Measurements from ENCODE around the gene GRIA3.

Gene GRIA3

DNA sequence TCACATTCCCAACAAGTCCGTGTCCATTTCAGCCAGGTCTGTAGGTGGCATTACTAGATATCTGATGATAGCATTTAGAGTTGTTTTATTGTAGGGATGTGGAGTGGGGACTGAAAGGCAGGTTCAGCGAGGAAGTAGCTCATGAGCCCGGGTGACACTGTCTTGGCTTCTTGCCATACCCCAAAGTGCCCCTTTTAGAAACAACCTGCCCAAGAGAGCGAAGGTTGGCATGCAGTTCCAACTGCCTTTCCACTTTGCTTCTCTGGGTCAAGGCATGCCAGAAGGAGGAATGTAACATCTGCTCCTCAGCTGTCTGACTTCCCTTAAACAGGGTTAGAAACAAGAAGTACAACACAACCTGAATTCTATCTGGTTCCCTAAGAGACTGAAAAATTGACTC, 9.0 kb downstream of the GRIA3 start:
- no peak for DNase-seq (ENCODE audit: low read depth in 1 of 2, low spot score in 1 of 2)

DNA sequence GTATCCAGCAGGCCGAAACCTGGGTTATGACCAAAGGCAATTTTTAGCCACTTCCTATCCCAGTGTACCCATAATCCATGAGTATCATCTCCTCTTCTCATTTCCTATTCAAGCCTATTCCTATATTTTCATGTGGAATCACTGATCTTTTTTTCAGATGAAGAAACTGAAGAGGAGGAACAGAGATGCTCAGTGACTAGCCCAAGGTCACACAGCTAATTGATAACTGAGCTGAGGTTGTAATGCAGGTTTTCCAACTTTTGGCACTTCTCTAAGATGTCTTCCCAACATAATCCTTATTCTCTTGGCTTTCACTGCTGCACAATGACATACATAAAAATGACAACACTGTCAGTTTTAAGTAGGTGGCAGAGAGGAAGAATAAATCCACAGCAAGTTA, 15.3 kb downstream of the GRIA3 start:
- DNase-seq (ENCODE audit: low read depth in 1 of 2, low spot score in 1 of 2): no peak

DNA sequence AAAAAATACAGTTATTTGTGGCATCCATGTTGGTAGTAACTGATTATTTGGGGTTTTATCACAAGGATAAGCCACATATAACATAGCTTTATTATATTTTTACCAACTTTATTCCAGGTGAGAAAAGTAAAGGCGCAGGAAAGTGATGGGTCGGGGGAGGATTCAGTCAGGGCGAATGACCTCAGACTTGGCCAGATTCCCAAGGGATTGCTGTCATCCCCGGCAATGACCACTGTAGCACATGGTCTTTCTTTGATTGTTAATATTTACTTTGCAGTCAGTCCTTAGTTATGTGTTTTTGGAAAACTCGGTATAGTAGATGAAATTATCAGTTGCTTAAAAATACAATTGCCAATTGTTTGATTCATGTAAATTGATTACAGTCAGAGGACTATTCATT, 17.6 kb downstream of the GRIA3 start:
- no peak for DNase-seq (ENCODE audit: low read depth in 1 of 2, low spot score in 1 of 2)

DNA sequence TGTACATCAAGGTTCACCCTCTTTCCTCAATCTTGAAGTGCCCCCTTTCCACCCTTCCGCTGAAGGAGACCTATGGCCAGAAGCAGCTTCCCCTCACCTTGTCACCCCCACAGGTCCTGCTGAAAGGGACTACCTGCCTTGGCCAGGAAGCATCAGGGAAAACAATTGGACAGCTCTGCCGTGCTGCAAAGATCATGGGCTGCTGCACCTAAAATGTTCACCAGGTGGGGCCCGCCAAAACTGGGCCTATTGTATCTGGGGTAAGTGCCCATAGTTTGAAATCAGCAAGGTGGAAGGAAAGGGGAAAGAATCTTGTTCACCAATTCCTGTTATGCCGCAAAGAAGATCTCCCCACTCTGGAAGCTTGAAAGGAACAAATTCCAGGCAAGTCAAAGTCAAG, 18.4 kb downstream of the GRIA3 start:
- no peak for DNase-seq (ENCODE audit: low read depth in 1 of 2, low spot score in 1 of 2)

DNA sequence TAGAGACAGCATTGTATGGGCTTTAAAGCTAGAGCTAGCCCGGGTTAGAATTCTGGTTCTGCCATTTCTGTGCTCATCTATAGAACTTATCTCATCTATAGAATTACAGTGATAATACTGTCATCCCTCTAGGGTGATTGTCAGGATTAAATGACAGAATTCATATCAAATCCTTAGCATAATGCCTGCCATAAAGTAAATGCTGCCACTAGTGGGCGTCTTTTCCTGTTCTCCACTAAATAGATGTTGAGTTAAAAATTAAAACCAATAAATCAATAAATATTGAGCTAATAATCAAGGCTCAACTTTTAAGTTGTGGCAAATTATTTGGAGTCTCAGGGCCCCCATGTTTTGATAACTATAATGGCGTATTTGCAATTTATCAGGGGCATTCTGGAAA, 19.7 kb downstream of the GRIA3 start:
- DNase-seq (ENCODE audit: low read depth in 1 of 2, low spot score in 1 of 2): no peak

DNA sequence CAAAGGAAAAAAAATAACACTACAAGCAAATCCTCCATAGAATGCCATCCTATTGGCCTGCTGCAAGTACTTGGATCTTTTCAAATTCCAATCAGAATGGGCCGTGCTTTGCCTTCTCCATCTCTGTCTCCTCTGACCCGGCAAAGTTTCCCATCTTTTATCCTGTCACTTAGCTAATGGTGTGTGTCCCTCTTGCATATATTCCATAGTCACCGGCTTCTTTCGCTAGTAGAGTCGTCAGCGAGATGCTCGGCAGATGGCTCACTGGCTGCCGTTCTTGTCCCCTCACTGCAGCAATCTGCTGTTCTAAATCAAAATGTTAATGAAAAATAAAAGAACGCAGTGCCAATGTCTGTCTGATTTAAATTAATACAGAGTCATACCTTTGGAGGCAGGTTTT, 22.1 kb downstream of the GRIA3 start:
- DNase-seq (ENCODE audit: low read depth in 1 of 2, low spot score in 1 of 2): no peak

DNA sequence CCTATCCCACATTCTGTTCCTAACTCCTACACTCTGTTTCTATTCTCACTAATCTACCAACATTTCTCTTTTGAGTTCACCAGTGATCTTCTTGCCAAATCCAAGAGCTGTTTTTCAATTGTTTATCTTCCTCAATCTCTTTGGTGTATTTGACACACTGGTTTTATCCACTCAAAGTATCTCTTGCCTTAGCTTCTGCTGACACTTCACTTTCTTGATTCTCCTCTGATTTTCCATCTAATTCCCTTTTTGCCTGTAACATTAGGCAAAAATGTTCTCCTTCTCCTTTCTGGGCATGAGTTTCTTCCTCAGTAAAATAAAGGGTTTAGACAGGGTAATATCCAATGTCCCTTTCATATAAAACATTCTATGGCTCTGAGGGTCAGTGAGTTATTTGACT, 26.2 kb downstream of the GRIA3 start:
- no peak for DNase-seq (ENCODE audit: low read depth in 1 of 2, low spot score in 1 of 2)

DNA sequence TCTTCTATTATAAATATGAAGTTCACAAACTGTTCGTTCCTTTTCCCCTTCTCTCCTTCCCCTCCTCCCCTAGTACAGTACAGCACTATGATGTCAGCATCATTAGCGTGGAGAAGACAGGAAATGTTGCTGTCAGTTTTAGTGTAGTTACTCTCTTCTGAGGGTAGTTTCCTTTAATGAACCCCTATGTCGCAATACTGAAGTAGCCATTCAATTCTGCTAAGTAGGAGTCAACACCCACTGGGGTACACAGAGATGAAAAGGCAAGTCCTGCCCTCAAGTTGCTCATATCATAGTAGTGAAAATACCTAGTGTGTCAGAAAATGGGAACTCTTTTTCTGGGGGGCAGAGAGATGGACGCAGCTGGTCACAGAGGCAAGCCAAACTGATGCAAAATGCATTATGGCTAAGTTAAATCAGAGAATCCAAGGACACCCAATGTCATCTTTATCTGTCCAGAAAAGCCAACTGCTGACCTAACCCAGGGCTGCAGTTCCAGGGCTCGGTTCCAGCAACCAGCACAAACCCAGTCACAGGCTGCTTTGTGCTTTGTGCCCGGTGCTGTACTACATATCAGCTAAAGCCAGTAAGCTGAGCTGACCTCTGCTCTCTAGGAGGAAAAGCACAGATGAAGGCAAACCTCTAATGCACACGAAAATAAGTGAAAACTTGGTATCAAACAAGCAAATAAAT, 31.5 kb downstream of the GRIA3 start:
- no peak for DNase-seq (ENCODE audit: low read depth in 1 of 2, low spot score in 1 of 2)

DNA sequence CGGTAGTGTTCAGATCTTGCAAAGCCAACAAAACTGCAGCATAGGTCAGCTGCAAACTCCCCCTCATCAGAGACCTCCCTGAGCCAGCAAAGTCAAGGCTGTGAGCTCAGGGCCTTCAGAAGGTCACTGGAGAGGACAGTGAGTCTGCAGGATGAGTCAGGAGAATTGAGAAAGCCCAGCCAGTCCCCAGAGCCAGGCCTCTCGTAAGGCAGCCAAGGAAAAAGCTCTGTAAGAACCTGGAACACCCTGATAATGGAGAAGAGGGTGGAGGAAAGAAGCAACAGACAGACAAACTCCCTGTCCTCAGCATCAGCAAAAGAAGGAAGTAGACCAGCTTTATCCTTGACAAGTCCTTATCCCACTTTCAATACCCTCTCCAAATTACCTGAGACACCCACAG, 33.0 kb downstream of the GRIA3 start:
- no peak for DNase-seq (ENCODE audit: low read depth in 1 of 2, low spot score in 1 of 2)

DNA sequence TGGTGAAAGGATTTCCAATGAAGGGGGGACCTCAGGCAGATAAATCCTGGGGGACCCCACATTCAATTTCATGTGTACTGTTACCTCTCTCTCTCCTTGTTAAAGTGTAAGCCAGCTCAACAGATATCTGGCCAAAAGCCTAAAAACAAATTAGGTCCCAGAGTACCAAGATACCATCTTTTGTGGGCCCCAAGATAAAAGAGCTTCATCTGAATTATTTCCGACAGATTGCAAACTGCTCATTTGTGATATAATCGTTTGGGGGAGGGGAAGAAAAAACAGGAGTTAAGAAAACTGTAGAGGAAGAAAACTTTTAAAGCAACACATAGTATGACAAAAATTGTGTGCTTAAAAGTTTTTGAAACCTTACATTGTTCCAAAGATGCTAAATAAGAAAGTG, 33.6 kb downstream of the GRIA3 start:
- no peak for DNase-seq (ENCODE audit: low read depth in 1 of 2, low spot score in 1 of 2)

DNA sequence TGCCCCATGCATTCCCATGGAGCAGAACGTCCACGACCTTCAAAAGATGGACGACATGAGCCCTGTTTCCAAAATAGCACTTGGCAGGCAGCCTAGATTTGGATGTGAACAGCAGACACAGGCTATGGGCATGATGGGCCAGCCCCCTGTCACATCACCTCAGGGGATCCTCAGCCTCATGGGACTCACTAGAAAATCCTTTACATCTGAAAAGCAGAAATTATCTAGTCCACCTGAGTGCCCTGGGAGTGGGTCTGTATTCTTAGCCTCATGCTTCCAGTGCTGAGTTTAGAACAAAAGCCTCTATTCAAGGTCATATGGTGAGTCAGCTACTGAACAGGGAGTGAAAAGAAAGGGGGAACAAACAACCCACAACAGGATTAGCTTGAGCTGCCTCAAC, 35.8 kb downstream of the GRIA3 start:
- DNase-seq (ENCODE audit: low read depth in 1 of 2, low spot score in 1 of 2): no peak

DNA sequence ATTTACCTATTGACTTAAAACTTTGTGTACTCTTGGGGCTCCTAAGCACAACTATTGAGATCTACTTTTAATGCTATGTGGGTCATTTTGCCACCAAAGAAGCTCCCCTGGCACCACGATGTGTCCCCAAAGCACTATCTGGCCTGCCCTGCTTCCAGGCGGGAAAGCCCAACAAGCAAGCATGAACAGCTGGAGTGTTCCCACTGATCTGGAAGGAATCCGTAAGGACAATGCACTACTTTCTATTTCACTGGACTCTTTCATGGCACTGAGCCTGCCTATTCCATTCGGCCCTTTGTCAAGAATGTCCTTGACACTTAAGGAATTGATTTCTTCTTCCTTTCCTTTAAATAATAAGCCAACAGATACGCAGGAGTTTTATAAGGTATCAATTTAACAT, 38.8 kb downstream of the GRIA3 start:
- DNase-seq (ENCODE audit: low read depth in 1 of 2, low spot score in 1 of 2): no peak

DNA sequence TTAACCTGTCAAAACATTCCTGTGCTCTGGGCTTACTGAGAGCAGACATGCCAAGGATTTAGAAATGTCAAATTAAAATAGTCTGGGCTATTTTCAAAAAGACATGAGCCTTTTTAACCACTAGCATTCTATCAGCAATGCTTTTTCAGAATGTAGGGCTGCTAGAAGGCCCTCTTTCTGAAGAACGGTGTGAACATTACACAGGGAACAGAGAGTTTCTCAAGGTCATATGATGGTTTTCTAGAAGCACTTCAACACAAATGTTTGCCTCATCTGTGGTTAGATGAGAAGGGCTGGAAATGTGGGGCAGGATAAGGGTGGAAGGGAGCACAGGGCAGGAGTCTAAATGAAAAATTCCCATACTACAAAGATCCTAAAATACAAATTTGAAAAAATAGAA, 39.3 kb downstream of the GRIA3 start:
- no peak for DNase-seq (ENCODE audit: low read depth in 1 of 2, low spot score in 1 of 2)

DNA sequence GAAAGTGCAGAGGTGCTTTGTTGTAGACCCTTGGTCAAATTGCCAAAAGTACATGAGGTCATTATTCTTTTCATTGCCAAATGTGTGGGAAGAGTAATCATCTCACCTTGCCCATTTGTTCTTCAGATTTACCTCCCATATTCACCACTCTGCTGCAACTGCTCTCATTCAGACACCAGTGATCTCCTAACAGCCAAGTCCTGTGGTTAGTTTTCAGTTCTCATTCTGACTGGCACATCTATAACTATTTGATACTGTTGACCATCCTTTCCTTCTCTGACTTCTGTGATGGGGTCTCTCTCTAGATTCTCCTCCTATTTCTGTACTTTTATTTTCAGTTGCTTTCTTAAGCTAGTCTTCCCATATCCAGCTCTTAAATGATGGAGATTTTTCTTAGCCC, 39.8 kb downstream of the GRIA3 start:
- no peak for DNase-seq (ENCODE audit: low read depth in 1 of 2, low spot score in 1 of 2)

DNA sequence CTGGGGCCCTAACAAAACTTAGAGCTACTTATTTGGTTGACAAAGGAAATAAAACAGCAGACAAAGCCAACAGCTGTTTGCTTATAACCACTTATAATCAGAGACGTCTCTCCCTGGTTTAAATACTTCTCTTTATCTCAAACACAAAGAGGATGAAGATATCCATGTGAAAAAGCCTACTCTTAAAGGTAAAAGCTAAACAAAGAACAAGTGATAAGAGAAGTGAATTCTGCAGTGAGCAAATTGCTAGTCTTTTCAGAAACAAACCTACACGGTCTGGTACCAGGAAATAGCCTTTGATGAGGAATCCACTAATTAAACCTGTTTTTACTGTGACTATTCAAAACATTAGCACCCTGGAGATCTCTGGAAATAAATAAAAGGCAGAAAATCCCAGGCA, 46.7 kb downstream of the GRIA3 start:
- DNase-seq (ENCODE audit: low read depth in 1 of 2, low spot score in 1 of 2): no peak

DNA sequence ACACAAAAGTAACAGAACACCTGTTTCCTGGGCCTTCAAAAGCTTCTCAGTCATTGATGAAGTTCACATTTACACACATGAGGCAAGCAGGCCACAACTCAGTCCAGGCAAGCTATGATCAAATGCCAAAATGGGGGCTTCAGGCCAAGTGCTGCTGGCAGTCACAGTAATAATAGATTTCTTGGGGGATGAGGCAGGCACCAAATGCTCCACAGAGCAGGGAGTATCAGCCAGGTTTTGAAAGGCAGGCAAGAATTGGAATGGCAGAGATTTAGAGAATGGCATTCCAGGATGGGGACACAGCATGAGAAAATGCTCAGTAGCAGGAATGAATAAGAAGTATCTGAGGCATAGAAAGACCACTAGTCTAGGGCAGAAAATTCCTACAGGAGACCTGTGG, 52.8 kb downstream of the GRIA3 start:
- DNase-seq (ENCODE audit: low read depth in 1 of 2, low spot score in 1 of 2): no peak

DNA sequence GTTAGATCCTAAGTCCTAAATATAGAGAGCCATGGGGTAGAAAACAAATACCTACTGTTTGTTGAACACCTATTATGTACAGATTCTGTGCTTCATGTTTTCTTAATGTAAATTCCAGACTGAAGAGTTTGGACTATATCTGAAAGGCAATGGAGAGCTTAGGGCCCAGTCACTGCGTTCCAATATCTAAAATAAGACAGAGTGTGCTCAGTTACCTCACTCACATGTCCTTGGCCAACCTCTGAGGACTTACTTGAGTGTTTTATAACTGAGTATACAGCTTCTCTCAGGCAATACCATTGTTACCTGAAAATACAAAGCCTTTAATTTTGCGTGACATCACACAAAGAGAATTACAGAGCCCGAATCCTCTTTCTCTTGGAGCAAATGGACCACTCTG, 53.2 kb downstream of the GRIA3 start:
- no peak for DNase-seq (ENCODE audit: low read depth in 1 of 2, low spot score in 1 of 2)

DNA sequence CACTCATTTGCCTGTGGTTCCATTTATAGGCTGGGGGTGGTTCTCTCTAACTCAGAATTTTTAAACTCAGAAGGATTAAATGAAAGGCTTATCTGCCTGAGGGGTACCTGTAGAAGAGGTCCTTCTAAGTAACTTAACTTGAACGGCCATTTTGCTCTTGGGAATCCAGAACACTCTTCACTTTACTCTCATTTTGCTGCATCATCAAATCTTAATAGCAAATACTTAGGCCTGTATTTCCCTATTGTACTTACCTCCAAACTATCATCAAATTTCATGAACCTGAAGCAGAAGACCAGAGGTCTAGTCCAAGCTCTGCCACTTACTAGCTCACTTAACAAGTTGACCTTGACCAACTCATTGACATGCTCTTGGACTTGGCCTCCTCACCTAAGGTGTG, 70.4 kb downstream of the GRIA3 start:
- no peak for DNase-seq (ENCODE audit: low read depth in 1 of 2, low spot score in 1 of 2)

DNA sequence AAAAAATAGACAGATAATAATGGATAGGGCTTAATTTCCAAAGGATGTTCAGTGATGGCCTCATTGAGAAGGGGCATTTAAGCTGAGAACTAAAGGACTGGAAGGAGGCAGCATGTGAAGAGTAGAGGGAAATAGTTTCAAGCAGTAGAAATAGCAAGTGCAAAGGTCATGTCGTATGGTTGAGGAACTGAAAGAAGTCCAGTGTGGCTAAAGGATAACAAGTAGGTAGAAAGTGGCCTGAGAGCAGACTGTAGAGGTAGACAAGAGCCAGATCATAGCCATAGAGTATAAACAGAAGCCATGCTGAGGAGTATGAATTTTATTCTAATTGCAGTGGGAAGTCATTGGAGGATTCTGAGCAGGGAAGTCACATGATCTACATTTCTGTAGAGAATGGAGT, 72.3 kb downstream of the GRIA3 start:
- no peak for DNase-seq (ENCODE audit: low read depth in 1 of 2, low spot score in 1 of 2)

DNA sequence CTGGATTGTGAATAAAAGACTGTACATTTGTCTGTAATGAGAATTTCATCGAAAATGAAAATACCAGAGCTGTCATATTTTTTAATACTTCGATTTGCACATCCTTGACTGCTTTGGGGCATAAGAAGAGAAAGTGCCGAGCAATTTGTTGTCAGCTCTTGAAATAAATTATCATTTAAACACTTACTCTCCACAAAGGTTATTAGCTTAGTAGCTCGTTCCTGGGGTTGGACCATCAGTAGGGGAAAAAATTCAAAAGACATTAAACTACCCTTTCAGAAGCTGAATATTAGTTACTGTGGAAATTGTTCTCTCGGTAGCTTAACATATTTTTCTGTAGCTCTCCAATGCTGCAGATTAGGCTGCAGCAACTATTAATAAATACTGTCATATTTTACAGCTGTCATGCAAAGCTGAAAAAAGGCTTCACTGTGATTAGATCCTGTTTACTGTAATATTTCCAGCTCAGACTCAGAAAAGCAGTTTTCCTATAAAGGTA, 76.9 kb downstream of the GRIA3 start:
- no peak for DNase-seq (ENCODE audit: low read depth in 1 of 2, low spot score in 1 of 2)

DNA sequence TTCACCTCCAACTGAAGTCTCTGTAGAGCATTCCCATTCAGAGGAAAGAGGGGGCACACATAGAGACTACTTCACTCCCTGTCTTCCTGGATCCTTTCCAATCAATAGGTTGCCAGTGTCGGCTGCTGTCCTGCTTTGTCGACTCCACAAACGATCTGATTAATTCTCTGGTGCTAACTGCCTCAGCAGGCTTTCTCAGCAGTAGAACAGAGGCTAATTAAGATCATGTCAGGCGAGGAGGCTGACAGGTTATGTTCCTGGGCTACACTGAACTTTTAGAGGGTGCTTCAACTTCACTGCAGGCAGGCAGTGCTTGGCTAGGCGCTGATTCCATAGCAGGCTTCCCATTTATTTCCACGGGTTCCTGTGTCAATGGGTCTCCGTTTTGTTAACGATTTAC, 79.2 kb downstream of the GRIA3 start:
- DNase-seq (ENCODE audit: low read depth in 1 of 2, low spot score in 1 of 2): no peak

DNA sequence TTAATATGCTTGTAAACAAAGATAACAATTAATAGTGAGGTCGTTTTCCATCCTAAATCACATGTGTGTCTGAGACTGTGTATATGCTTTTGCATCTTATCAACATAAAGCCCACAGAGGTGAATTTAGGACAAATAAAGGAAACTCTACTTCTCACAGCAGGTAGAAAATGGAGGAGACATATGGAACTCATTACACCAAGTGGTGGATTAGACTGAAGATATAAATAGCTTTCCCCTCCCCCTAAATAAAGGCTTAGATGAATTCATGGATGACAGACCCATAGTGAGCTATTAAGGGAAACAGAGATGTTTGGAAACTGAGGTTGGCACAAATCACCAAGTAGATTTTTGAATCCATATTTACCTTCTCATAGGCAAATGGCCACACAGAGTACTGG, 79.7 kb downstream of the GRIA3 start:
- no peak for DNase-seq (ENCODE audit: low read depth in 1 of 2, low spot score in 1 of 2)

DNA sequence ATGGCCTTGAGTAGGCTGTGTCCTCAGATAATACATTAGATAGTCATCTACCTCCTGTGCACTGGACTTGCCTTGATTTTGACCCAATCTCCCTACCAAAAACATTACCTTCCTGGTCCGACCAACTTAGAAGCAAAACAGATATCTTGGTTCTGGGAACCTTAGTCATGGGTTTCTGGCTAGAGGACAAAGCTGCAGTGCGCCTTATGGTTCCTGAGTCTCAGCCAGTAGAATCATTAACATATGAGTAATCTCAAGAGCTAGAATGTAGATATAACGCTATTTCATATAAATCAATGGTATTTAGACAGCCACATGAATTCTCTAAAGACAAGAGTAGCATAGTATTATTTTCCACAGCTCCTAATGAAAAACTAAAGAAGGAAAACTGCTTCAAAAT, 83.1 kb downstream of the GRIA3 start:
- DNase-seq (ENCODE audit: low read depth in 1 of 2, low spot score in 1 of 2): no peak

DNA sequence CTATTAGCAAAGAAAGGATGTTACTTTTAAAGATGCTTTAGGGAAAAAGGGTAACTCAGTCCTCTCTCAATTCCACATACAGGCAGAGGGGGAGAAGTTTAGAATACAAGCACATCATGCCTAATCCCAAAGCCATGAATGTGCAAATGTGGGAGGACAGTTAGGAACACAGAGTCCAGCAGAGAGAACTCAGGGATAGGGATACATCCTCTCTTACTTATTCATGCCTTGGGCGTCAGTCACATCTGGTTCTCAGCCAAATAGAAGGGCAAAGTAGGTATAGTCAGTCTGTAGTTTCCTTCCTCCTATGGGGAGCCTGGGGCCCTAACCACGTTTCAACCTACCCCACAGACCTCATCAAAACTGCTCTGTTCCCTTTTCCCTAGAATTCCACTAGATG, 87.8 kb downstream of the GRIA3 start:
- DNase-seq (ENCODE audit: low read depth in 1 of 2, low spot score in 1 of 2): no peak

Measured in activated T-helper 1 cell treated with anti-CD3 and anti-CD28 coated beads, Interleukin-2, amount 50 U/mL, for 16 hours (primary cell).